Stimulated activated CD8-positive, alpha-beta memory T cell treated with anti-CD3 and anti-CD28 coated beads, Interleukin-15, amount 100 ng/mL, for 1 hour (primary cell): ENCODE measurements around the gene FKBP1A.

Experiments used
- DNase-seq: peaks from one replicate; pipeline ENCODE4 v3.0.0-alpha.2; 2020; ENCODE audit warnings: low read depth

The FKBP1A gene

DNA sequence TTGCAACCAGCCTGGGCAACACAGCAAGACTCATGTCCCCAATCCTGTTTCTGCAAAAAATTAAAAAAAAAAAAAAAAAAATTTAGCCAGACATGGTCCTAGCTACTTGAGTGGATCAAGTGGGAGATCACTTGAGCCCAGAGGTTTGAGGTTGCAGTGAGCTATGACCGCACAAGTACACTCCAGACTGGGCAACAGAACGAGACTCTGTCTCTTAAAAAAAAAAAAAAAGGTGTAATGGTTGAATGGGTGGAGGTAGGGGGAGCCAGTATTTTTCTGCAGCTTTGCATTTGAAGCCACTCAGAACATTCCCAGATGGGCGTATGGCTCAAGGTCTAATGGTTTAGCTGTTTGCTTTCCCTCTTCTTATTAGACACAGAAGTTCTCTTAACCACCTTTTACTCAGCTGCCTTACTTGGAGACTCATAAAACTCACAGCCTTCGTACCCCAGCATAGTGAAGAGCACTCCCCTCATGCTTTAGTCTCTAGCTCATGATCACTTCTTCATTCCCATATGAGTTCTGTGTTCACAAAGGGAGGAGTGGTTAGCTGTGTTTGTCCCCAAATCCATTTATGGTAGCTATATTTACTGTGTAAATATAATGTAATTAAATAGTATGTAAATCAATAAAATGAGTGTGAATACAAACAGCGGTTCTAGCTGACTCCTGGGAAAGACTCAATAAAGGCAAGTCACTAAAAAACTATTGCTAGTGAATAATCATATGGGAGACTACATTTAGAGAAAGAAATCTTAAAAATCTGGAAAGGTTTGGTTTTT is 9.0 kb downstream of the FKBP1A start:
- no peak for DNase-seq

DNA sequence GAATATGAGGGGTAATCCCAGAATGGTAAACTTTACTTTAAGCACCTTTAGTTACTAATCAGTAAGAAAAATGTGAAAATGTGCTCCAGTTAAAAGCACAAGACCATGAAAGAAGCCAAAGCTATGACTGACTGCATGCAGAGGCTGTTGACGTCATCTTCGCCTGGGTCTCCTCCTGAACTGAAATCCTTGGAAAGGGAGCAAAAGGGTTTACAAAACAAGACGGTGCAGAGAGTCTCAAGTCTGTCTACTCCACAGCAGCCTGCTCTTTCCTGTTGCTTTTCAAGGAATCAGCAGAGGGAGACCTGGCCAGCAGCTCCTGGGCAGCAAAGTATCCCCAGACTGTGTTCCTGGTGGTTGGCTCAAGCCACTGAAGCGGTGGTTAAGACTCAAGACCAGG is 10.2 kb downstream of the FKBP1A start:
- no peak for DNase-seq

GRCh38 chr20:1381753-1382591 is 10.9 kb downstream of the FKBP1A start:
- no peak for DNase-seq

GRCh38 chr20:1378735-1379125 is 14.1 kb downstream of the FKBP1A start:
- DNase-seq = no peak

DNA sequence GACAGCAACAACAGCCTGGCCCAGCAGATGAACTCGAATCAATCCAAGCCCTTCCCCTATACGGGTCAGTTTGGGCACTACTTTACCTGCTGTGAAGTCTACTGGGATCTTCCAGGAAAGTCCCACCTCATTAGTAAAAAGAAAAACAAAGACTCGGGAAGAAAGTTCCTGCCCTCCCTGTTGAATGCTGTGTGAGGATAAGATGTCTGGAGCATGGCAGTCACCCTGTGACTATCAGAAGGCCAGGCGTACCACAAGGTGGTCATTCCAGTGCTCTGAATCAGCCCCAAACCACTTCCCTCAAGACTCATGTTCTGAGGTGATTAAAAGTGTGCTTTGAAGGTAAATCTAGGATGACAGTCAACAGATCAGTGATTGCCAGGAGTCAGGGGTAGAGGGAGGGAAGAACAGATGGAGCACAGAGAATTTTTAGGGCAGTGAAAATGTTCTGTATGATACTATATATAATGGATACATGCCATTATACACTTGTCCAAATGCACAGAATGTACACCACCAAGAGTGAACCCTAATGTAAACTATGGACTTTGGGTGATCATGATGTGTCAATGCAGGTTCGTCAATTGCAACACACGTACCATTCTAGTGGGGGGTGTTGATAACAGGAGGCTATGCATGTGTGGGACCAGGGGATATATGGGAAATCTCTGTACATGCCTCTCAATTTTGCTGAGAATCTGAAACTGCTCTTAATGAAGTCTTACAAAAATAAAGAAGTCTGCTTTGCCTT is 14.7 kb downstream of the FKBP1A start:
- no peak for DNase-seq

GRCh38 chr20:1377341-1377871 is 15.4 kb downstream of the FKBP1A start:
- no peak for DNase-seq

DNA sequence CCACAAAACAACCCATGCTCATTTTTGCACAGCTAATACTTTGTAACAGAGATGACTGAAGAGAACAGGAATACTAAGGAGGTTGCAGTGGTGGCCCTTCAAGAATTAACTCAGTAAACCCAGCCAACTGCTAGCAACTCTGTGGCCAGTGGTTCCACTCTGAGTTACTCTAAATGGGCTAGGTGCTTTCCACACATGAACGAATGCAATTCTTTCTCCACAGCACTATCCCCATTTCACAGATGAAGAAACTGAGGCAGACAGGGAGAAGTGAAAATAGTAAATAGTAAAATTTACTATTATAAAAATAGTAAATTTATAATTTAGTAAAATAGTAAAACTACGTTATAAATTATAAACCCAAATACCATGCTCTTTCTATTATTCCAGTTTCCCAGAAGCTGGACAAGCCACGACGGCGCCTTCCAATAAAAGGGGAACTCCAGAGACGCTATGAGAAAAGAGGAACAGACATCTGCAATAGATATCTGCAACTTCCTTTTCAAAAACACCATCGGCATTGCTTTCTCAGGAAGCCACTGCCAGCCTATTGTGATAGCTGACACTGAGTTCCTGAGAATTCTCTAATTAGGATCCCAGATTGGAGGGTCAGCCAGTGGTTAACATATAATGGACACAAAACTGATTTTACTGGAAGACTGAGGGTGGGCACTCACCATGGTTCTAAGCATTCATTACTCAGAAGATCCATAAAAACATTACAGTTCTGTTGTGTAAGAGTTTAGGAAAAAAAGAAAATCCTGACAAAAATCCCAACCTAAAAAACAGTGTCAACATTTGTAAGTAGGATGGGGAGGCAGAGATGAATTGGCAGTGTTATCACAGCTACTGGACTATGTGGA is 16.2 kb downstream of the FKBP1A start:
- DNase-seq = no peak

DNA sequence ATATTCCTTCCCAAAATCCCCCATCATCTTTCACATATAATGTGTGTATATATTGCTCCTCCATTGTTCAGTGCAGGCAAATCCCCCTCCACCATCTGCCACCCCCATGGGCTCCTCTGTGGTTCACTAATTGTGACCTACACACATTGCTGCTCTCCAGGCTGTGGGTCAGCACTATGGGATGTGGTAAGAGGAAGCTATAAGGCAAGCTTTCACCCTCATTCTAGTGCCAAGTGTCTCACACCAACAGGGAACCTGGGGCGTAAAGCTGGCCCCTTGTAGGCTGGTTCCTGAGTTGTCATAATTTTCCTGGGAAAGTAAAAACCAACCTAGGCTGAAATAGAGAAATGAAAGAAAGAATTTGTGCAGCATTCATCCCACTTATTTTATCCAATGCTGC is 16.8 kb downstream of the FKBP1A start:
- no peak for DNase-seq

GRCh38 chr20:1375515-1375914 is 17.3 kb downstream of the FKBP1A start:
- DNase-seq = no peak

DNA sequence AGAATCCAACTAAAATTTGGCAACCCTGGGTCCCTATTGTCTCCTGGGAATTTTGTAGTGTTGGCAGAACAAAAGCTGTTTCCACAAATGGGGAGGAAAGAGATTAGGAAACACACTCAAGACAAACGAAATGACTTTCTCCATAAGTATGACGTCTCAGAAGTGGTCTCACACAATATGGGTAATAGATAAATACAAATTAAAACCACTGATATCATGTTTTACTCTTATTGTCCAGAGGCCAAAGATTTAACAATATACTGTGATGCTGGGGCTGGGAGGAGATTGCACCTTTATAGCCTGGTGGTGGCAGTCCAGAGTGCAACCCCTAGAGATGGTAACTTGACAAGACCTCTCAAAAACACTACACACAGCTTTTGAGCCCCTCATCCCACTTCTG is 18.6 kb downstream of the FKBP1A start:
- no peak for DNase-seq

GRCh38 chr20:1373614-1374013 is 19.2 kb downstream of the FKBP1A start:
- DNase-seq = no peak

DNA sequence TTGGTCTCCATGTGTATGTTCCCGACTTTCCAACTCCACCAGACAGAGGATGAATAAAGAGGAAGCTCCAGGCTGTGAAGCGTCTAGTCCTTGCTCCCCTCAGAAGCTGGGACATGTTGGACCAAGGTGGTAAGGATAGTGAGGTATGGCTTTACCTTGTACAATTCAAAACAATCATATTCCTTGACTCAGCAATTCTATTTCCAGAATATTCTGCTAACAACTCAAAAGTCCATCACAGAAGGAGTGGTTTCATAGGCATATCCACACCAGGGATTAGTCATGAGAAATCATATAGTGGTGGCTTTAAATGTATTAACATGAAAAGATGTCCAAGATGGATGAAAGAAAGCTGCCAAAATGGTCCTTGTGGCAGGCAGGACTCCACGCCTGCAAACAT is 19.8 kb downstream of the FKBP1A start:
- no peak for DNase-seq

- DNase-seq = no peak
Measured at GRCh38 chr20:1371830-1372539, 20.9 kb downstream of the FKBP1A start.

DNA sequence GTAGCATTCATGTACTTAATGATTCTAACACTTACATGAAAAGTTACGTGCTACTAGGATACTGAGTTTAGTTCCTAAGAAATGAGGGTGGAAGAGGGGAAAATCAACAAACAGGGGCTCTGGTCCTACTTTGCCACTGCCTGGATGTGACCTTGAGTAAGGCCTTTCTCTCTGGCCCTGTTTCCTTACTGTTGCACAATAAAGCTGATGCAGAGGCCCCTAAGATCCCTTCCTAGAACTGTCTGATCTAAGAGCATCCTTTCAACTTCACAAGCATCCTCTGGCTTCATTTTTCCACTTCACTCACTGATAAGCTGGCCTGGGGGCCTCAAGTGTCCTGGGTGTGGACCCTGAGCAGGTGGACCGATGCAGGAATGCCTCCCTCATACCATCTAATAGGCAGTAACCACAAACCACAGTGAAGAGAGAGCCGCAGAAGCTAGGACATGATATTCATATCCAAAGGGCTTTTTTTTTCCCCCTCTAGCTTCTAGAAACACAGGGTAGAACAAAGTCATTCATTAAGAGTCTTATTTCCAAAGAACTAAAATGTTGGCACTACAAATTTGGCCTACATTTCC is 21.6 kb downstream of the FKBP1A start:
- no peak for DNase-seq

- DNase-seq = no peak
Measured at GRCh38 chr20:1370548-1371110, 22.2 kb downstream of the FKBP1A start.

DNA sequence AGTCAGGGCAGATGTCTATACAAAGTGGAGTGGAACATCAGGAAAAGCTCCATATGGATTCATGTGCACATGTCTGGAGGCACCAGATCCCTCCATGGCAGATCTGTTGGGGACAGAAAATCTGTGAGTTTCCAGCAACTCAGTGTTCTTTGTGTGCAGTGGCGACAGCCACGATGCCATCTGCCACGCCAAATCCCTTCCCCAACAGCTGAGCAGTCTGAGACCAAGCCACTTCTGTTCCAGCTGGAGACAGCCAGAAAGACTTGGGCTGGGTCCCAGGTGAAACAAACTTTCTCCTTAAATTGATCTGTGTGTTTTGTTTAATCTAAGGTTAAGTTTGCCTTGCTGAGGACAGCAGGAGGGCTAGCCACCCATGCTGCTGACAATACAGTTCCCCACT is 22.9 kb downstream of the FKBP1A start:
- no peak for DNase-seq

DNA sequence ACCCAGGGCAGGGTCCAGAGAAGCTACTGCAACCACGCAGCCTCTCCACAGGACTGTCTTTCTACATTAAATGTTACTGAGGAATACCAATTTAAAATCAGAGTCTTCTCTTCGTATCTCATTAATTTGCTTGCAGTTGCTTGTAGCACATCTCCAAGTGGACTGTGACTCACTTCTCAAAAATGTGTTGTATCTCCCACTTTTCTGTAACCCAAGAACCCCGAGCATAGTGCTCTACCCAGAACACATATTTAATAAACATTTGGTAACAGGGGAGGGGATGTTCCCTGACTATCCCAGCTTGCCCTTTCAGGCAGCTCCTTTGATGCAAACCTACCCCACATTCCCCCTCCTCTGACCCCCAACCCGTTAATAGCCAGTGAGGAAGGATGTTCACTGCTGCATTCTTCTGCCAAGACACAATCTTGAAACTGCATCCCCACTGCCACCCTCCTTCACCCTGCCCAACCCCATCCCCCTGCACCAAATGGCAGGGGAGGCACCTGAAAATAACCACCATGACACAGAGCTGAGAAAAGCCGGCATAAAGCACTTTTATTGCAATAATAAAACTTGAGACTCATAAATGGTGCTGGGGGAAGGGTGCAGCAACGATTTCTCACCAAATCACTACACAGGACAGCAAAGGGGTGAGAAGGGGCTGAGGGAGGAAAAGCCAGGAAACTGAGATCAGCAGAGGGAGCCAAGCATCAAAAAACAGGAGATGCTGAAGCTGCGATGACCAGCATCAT is 24.2 kb downstream of the FKBP1A start:
- DNase-seq = no peak

DNA sequence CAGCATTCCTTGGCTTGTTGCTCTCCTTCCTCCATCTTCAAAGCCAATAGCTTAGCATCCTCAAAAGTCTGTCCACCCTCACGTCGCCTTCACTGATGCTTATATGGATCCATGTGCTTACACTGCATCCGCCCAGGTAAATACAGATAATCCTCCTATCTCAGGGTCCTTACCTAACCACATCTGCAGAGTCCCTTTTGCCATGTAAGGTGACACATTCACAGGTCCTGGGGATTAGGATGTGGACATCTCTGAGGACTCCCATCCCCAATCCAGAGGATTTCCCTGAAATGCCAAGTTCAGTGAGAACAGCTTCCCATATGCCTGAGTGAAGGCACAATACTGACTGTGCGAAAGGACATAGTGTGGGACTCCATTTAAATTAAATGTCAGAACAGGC is 25.4 kb downstream of the FKBP1A start:
- DNase-seq = no peak

DNA sequence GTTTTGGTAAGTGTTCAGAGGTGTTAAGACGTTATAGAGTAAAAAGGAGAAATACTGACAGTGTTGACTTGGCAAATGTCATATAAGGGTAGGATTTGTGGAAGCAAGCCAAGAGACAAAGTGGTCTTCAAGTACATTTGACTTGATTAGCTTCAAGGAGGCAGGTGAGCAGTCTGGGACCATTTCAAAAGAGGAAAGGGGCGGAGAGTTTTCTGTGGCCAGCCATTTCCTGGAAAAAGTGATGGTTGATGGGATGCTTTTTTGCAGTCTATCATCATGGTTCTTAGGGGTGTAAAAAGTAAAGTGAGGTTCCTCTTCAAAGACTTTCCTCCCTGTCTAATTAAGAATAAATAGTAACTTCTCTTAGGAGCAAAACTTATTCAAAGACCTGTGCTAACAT is 28.7 kb downstream of the FKBP1A start:
- DNase-seq = no peak
